Type B pancreatic cell (in vitro differentiated cells): Measurements from ENCODE around the gene FOXP4. TPM values are rescaled to one million over a fixed set of nuclear protein-coding genes. Genes with fewer than 3 reads are reported as not detected.
A peak's percentile ranks its signal among the peaks of the same experiment; 100 is the strongest.

Experiments
- DNase-seq: peaks from one replicate; pipeline ENCODE4 v3.0.0; 2021; ENCODE audit warnings: mixed read lengths; ENCODE audit not compliant: unreplicated experiment; ENCODE audit errors: extremely low spot score
- H3K27ac Mint-ChIP-seq: 2 replicates; pipeline ENCODE4 v1.8.0; 2021; ENCODE audit warnings: mild to moderate bottlenecking, mixed read lengths
- H3K27me3 Mint-ChIP-seq: 2 replicates; pipeline ENCODE4 v1.8.0; 2021; ENCODE audit warnings: mixed read lengths
- H3K36me3 Mint-ChIP-seq: 2 replicates; pipeline ENCODE4 v1.8.0; 2021; ENCODE audit warnings: mixed read lengths
- H3K4me1 Mint-ChIP-seq: one replicate; pipeline ENCODE4 v1.8.0; 2021; ENCODE audit warnings: mixed read lengths; ENCODE audit not compliant: unreplicated experiment
- H3K4me3 Mint-ChIP-seq: 2 replicates; pipeline ENCODE4 v1.8.0; 2021; ENCODE audit warnings: mild to moderate bottlenecking, mixed read lengths
- H3K9me3 Mint-ChIP-seq: 2 replicates; pipeline ENCODE4 v1.8.0; 2021; ENCODE audit warnings: mixed read lengths
- total RNA-seq: library from RNA; stranded (reverse); gene quantifications from 2 replicates; pipeline ENCODE4 v1.2.1, GENCODE V29; 2021; ENCODE audit warnings: low replicate concordance
- TF ChIP-seq, protein P1 (sequence below): fragments of 200-600 bp; sonication (generic); conservative IDR thresholded peaks from 2 replicates; pipeline ENCODE4 v1.5.0; 2021; ENCODE audit warnings: antibody characterized with exemption, mild to moderate bottlenecking

Gene FOXP4
- total RNA-seq, 1 donor from 2014 or later, result 100 TPM

DNA sequence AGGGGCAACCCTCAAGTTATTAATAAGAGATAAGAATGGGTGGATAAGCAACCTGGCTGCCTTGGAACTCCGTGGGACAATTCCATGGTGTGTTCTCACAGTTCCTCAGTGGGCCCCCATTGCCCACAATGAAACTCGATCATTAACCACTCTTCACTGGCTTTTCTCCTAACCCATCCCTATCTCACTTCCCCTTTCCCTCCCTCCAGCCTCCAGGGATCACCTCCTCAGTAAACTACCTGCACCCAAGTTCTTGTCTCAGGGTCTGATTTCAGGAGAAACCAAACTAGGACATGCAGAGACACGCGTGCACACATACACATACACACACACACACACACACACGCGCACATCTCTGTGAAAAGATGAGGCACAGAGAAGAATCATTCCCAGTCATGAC is 37.7 kb upstream of the FOXP4 start:
- TF ChIP-seq, protein P1, sequence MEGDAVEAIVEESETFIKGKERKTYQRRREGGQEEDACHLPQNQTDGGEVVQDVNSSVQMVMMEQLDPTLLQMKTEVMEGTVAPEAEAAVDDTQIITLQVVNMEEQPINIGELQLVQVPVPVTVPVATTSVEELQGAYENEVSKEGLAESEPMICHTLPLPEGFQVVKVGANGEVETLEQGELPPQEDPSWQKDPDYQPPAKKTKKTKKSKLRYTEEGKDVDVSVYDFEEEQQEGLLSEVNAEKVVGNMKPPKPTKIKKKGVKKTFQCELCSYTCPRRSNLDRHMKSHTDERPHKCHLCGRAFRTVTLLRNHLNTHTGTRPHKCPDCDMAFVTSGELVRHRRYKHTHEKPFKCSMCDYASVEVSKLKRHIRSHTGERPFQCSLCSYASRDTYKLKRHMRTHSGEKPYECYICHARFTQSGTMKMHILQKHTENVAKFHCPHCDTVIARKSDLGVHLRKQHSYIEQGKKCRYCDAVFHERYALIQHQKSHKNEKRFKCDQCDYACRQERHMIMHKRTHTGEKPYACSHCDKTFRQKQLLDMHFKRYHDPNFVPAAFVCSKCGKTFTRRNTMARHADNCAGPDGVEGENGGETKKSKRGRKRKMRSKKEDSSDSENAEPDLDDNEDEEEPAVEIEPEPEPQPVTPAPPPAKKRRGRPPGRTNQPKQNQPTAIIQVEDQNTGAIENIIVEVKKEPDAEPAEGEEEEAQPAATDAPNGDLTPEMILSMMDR, result no peak
- no peak for DNase-seq
- peaks cover 48% of the 10 kb centered on the region for H3K4me1 Mint-ChIP-seq
- H3K36me3 Mint-ChIP-seq, result no peaks in the 10 kb centered on the region
- no peak overlapping the region for H3K4me3 Mint-ChIP-seq
- H3K27me3 Mint-ChIP-seq, result peaks cover 29% of the 10 kb centered on the region
- no peak overlapping the region for H3K27ac Mint-ChIP-seq
- no peaks in the 10 kb centered on the region for H3K9me3 Mint-ChIP-seq

DNA sequence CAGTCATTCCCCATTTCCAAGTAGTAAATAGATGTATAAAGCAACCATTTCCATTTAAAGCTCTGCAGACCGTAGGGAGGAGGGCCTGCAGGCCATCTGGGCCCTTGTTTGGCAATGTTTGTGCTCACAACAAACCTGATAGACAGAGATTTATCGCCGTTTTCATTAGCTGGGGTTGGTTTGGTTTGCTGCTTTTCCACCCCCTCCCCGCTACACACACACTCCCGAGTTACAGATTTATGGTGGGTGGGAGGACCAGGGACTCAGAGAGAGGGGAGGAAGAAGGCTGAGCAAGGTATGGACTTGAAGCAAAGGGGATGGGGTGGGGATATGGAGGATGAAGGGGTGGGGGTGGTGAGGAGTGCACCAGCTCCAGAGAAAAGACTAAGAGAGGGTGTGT is 36.6 kb upstream of the FOXP4 start:
- Mint-ChIP-seq H3K27me3 (peaks cover 26% of the 10 kb centered on the region), H3K4me3 (peak overlapping the region; percentile 19), H3K27ac (no peak overlapping the region), H3K36me3 (no peaks in the 10 kb centered on the region), H3K9me3 (no peaks in the 10 kb centered on the region), H3K4me1 (peaks cover 45% of the 10 kb centered on the region)
- DNase-seq, result no peak
- TF ChIP-seq, protein P1, result no peak

DNA sequence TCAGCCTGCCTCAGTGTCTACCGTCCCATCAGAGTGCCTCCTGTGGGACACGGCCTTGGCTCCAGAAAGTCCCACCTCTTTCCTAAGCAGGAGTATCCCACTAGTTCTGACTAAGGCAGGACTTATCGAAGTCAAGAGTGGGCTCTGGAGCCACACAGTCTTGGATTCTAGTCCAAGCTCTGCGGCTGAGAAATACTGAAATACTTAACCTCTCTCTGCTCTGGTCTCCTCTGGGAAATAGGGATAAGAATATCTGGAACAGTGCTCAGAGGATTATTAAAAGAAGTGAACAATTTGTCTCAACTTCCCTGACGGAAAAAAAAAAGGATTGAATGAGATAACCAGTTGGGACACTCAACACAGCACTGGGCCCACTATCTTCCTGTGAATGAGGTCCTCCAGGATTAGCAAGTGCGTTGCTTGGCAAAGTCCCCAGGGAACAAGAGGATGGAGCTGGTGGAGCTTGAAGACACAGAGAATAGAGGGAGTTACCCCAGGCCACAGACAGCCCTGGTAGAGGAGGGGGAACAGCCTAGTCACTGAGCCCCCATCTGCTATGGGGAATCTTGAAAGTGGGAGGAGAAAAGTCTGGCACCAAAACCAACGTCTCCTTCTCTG is 34.6 kb upstream of the FOXP4 start:
- peaks cover 12% of the 10 kb centered on the region for H3K27me3 Mint-ChIP-seq
- H3K9me3 Mint-ChIP-seq, result no peaks in the 10 kb centered on the region
- DNase-seq, result no peak
- no peak overlapping the region for H3K27ac Mint-ChIP-seq
- H3K4me1 Mint-ChIP-seq, result peaks cover 33% of the 10 kb centered on the region
- H3K4me3 Mint-ChIP-seq, result no peak overlapping the region
- no peaks in the 10 kb centered on the region for H3K36me3 Mint-ChIP-seq
- TF ChIP-seq, protein P1, result no peak

DNA sequence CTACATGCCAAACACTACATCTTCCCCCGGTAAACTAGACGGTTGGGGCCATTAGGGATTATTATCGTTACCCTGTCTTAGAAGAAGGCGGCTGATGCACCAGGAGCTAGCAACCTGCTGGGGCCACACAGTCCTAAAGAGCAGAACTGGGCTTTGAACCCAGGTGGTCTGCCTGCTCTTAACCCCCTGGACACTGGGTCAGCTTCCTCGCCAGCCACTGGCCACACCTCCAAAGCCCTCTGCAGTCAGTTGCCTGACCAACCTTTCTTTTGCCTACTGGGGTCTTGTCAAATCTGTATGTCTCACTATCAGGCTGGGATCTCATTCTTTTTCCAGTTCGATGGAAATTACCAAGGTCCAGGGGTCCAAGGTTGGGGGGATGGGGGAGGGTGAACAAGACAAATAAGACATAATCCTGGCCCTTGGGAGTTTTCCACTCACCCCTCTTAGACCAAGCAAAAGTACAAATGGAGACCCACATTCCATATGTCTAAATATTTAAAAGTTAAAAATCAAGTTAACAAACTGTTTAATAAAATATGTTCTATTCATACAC is 34.0 kb upstream of the FOXP4 start:
- DNase-seq, result no peak
- Mint-ChIP-seq H3K36me3 (no peaks in the 10 kb centered on the region), H3K27me3 (peaks cover 10% of the 10 kb centered on the region), H3K4me3 (no peak overlapping the region), H3K27ac (no peak overlapping the region), H3K9me3 (no peaks in the 10 kb centered on the region), H3K4me1 (peaks cover 34% of the 10 kb centered on the region)
- TF ChIP-seq, protein P1, result no peak

DNA sequence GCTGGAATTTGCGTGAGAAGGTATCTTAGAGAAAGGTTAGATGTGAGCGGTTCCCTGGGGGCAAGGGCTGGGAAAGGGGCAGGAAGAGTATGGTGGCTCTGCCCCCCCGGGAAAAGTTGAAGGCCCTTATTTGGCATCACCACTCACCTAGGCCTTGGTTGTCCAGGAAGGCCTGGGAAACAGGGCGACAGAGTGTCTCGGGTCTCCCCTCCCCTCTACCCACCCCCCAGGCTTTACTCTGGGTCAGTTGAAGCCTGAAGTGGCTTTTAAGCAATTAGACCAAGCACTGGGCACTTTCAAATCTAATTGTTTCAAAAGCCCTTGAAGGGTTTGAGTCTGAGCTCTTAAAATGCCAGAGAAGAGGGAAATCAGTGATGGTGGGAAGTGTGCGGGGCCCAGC is 30.2 kb upstream of the FOXP4 start:
- no peak overlapping the region for H3K4me3 Mint-ChIP-seq
- TF ChIP-seq, protein P1, result no peak
- H3K9me3 Mint-ChIP-seq, result no peaks in the 10 kb centered on the region
- no peaks in the 10 kb centered on the region for H3K36me3 Mint-ChIP-seq
- peaks cover 49% of the 10 kb centered on the region for H3K4me1 Mint-ChIP-seq
- no peak overlapping the region for H3K27ac Mint-ChIP-seq
- no peak for DNase-seq
- H3K27me3 Mint-ChIP-seq, result no peaks in the 10 kb centered on the region
